IMR-90 (cell line): ENCODE measurements around the gene MYORG. TPM values are rescaled to one million over a fixed set of nuclear protein-coding genes. Genes with fewer than 3 reads are reported as not detected.

Source experiments
- ATAC-seq: fragments of 200-7000 bp; cut with Tn5 transposase; 2 replicates; pipeline ENCODE4 v1.9.1; 2020; ENCODE audit warnings: low read depth, mild to moderate bottlenecking, moderate library complexity
- BruUV-seq: library from RNA; stranded (reverse); fragments of 400-500 nt; replicated peaks from 2 replicates; lab custom pipeline; 2021; lab: Mats Ljungman, UMichigan
- CTCF ChIA-PET: fragments of 300-600 bp; formaldehyde crosslinking; extraction: SDS; loops from one replicate; lab custom pipeline; 2021; ENCODE audit warnings: antibody characterized with exemption; lab: Yijun Ruan, JAX
- POLR2A ChIA-PET: fragments of 300-600 bp; sonication (Branson Sonifier 250); formaldehyde crosslinking; loops from one replicate; lab custom pipeline; 2022; ENCODE audit warnings: antibody characterized with exemption; ENCODE audit not compliant: unreplicated experiment; lab: Charles Lee
- DNase-seq: peaks from one replicate; pipeline ENCODE4 v3.0.0; 2013
- H2AFZ ChIP-seq: replicated peaks from 2 replicates; pipeline ENCODE3; 2013; ENCODE audit warnings: low read length, mild to moderate bottlenecking; ENCODE audit not compliant: poor library complexity
- H2AK5ac ChIP-seq: 2 replicates; pipeline ENCODE4 v1.6.1; 2013; ENCODE audit warnings: low read depth, low read length, inconsistent platforms
- H2AK9ac ChIP-seq: replicated peaks from 2 replicates; pipeline ENCODE3; 2013; ENCODE audit warnings: mild to moderate bottlenecking, low read depth, low read length, moderate library complexity; ENCODE audit not compliant: poor library complexity
- H2BK120ac ChIP-seq: 2 replicates; pipeline ENCODE4 v1.6.1; 2013; ENCODE audit warnings: low read depth, low read length, inconsistent platforms
- H2BK15ac ChIP-seq: 3 replicates; pipeline ENCODE4 v1.6.1; 2013; ENCODE audit warnings: low read depth, low read length, inconsistent platforms
- H2BK20ac ChIP-seq: 2 replicates; pipeline ENCODE4 v1.6.1; 2013; ENCODE audit warnings: low read depth, mild to moderate bottlenecking, inconsistent platforms, low read length, moderate library complexity
- H2BK5ac ChIP-seq: 2 replicates; pipeline ENCODE4 v1.6.1; 2013; ENCODE audit warnings: mild to moderate bottlenecking, low read depth, low read length, inconsistent platforms; ENCODE audit not compliant: poor library complexity, severe bottlenecking
- H3K14ac ChIP-seq: replicated peaks from 2 replicates; pipeline ENCODE4 v1.6.1; 2013; ENCODE audit warnings: low read depth, low read length, inconsistent platforms
- H3K18ac ChIP-seq: 2 replicates; pipeline ENCODE4 v1.6.1; 2013; ENCODE audit warnings: low read depth, low read length, control low read depth
- H3K23ac ChIP-seq: 2 replicates; pipeline ENCODE4 v1.6.1; 2013; ENCODE audit warnings: low read depth, low read length, inconsistent platforms
- H3K27ac ChIP-seq: 2 replicates; pipeline ENCODE4 v1.5.1; 2013; ENCODE audit warnings: mild to moderate bottlenecking, control low read depth, low read length; ENCODE audit not compliant: insufficient read depth
- H3K27me3 ChIP-seq: 2 replicates; pipeline ENCODE4 v1.6.1; 2013; ENCODE audit warnings: low read length; ENCODE audit not compliant: control insufficient read depth, insufficient read depth
- H3K36me3 ChIP-seq: 2 replicates; pipeline ENCODE4 v1.6.1; 2013; ENCODE audit warnings: low read length, mixed read lengths; ENCODE audit not compliant: control insufficient read depth, insufficient read depth
- H3K4ac ChIP-seq: 2 replicates; pipeline ENCODE4 v1.6.1; 2013; ENCODE audit warnings: low read depth, low read length, inconsistent platforms
- H3K4me1 ChIP-seq: 2 replicates; pipeline ENCODE4 v1.6.1; 2013; ENCODE audit warnings: low read length, mixed read lengths; ENCODE audit not compliant: control insufficient read depth, insufficient read depth
- H3K4me2 ChIP-seq: 2 replicates; pipeline ENCODE4 v1.6.1; 2013; ENCODE audit warnings: low read depth, mild to moderate bottlenecking, control low read depth, low read length, moderate library complexity
- H3K4me3 ChIP-seq: 2 replicates; pipeline ENCODE4 v1.5.1; 2013; ENCODE audit warnings: low read depth, mild to moderate bottlenecking, control low read depth, low read length, moderate library complexity; ENCODE audit not compliant: insufficient read depth
- H3K56ac ChIP-seq: 2 replicates; pipeline ENCODE4 v1.6.1; 2013; ENCODE audit warnings: low read length, inconsistent platforms; ENCODE audit not compliant: insufficient read depth; ENCODE audit errors: extremely low read depth
- H3K79me1 ChIP-seq, 2 experiments: 2 replicates each; pipeline ENCODE4 v1.6.1; 2013; ENCODE audit warnings: low read length in 2 of 2, inconsistent platforms in 1 of 2, low read depth in 1 of 2
- H3K9ac ChIP-seq: 2 replicates; pipeline ENCODE4 v1.6.1; 2013; ENCODE audit warnings: low read depth, low read length, control low read depth
- H3K9me1 ChIP-seq: 2 replicates; pipeline ENCODE4 v1.6.1; 2013; ENCODE audit warnings: low read length, inconsistent platforms; ENCODE audit not compliant: insufficient read depth
- H3K9me3 ChIP-seq: 2 replicates; pipeline ENCODE4 v1.6.1; 2013; ENCODE audit warnings: low read length; ENCODE audit not compliant: control insufficient read depth, insufficient read depth
- H4K20me1 ChIP-seq: 2 replicates; pipeline ENCODE4 v1.6.1; 2013; ENCODE audit warnings: low read length, inconsistent platforms; ENCODE audit not compliant: insufficient read depth
- H4K5ac ChIP-seq: 2 replicates; pipeline ENCODE4 v1.6.1; 2013; ENCODE audit warnings: mild to moderate bottlenecking, low read depth, low read length, control low read depth
- H4K8ac ChIP-seq, 2 experiments: 2 replicates each; pipeline ENCODE4 v1.6.1; 2013; ENCODE audit warnings: low read depth in 2 of 2, low read length in 2 of 2, control low read depth in 1 of 2, inconsistent platforms in 1 of 2
- H4K91ac ChIP-seq: 2 replicates; pipeline ENCODE4 v1.6.1; 2013; ENCODE audit warnings: low read depth, low read length, inconsistent platforms; ENCODE audit not compliant: insufficient read depth
- CEBPB ChIP-seq: IDR thresholded peaks from 2 replicates; pipeline ENCODE4 v1.6.1; 2012; ENCODE audit warnings: low read depth, low read length, improper control_type of control experiment
- MXI1 ChIP-seq: IDR thresholded peaks from 2 replicates; pipeline ENCODE4 v1.6.1; 2012; ENCODE audit warnings: low read depth, mild to moderate bottlenecking, low read length, moderate library complexity, borderline replicate concordance
- WGBS, 2 experiments: methylation state at CpG; one replicate each; pipeline versions ENCODE4 v1.1.5 to v1.1.7; 2013; ENCODE audit warnings: missing lambda C conversion rate in 2 of 2; ENCODE audit not compliant: insufficient read length in 1 of 2; ENCODE audit errors: extremely low coverage in 2 of 2; 5-methylcytosine and 5-hydroxymethylcytosine counted together
- dilution Hi-C: fragments of 300-500 bp; cut with HindIII; formaldehyde crosslinking; loops from one replicate; pipeline ENCODE4 v1.14.3; 2018; ENCODE audit warnings: low sequenced_read_pairs; ENCODE audit not compliant: unreplicated experiment
- in situ Hi-C: fragments of 300-500 bp; cut with MboI; formaldehyde crosslinking; loops from 3 replicates; pipeline ENCODE4 v1.14.3; 2019; ENCODE audit warnings: low sequenced_read_pairs, inconsistent platforms, mixed read lengths
- intact Hi-C: fragments of 100-400 bp; cut with micrococcal nuclease; formaldehyde crosslinking; loops from 2 replicates; pipeline ENCODE4 v1.10.0; 2022
- polyA plus RNA-seq, 3 experiments: library from polyadenylated mRNA; depleted of rRNA; stranded (reverse); fragments of >200 nt; gene quantifications; 2 replicates each; pipeline ENCODE4 v1.2.3, GENCODE V29; 2012; ENCODE audit warnings: low replicate concordance in 1 of 3
- total RNA-seq: library from RNA; depleted of rRNA; stranded (reverse); fragments of >200 nt; gene quantifications from 2 replicates; pipeline ENCODE4 v1.2.3, GENCODE V29; 2012

Gene MYORG
- total and polyA plus RNA-seq, 2 of the 4 experiments (the other 2 are of a cell fraction), result 0.36 to 0.60 TPM

DNA sequence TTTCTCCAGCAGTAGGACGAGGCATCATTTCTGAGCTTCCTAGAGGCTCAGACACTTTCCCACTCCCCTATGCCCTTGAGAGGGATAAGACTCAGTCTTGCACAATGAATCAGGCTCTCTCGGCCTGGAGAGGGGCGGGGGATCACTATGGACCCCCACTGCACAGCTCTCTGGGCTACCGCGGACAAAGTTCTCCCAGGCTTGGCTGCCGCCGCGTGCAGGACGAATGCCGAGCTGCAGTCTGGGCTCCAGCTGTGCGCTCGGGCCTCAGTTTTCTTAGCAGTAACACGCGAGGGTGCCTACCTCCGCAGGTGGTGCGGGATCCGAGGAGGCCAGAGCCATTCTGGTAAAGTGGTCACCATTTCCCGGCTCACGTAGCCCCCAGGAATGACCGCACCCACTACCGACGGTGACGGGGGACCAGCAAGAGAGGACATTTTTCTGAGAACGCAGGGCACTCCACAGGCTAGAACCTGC, 3.4 kb upstream of the MYORG start:
- H3K9ac ChIP-seq, result peak overlapping the region; percentile 27; the same call in 1 of the 2 replicates
- H3K27me3 ChIP-seq, result peaks cover 2% of the 10 kb centered on the region; the same call in 1 of the 2 replicates
- TF ChIP-seq CEBPB, result 0 out of 2 replicates have a peak, but pooled peaks have one; percentile 1
- TF ChIP-seq MXI1, result no peak
- H3K9me1 ChIP-seq, result peaks cover 8% of the 10 kb centered on the region; the same call in 1 of the 2 replicates
- in situ Hi-C loops, result no loop called here
- no peaks in the 10 kb centered on the region for H3K36me3 ChIP-seq
- ChIA-PET CTCF (interaction anchor here (1.3 kb wide), 1 partner anchor 48 kb away, joined by 3 read pairs; no protein-coding TSS in a partner anchor), POLR2A (no interaction called here)
- peak overlapping the region; percentile 99 for H2AFZ ChIP-seq
- peak overlapping the region; percentile 55 for H2AK5ac ChIP-seq
- no peak overlapping the region for H3K27ac ChIP-seq
- peak overlapping the region; percentile 82 to 83 for H4K8ac ChIP-seq
- peak overlapping the region; percentile 79 for H4K5ac ChIP-seq
- no peaks in the 10 kb centered on the region for H3K79me1 ChIP-seq
- no peak overlapping the region for H3K18ac ChIP-seq
- no peak overlapping the region for H3K4me2 ChIP-seq
- H3K56ac ChIP-seq, result no peak overlapping the region
- no peak for ATAC-seq
- no peaks in the 10 kb centered on the region; the same call in 1 of the 2 replicates for H4K20me1 ChIP-seq
- H2BK20ac ChIP-seq, result no peak overlapping the region
- peaks cover 8% of the 10 kb centered on the region for H3K4me1 ChIP-seq
- no peak overlapping the region for H2BK5ac ChIP-seq
- WGBS, 2 experiments, result 26% methylated on average over 7 of the region's 24 CpGs; no CpG with 5 or more reads in 1 of the 2 experiments
- no peak for DNase-seq
- peak overlapping the region; percentile 32; the same call in 1 of the 2 replicates for H4K91ac ChIP-seq
- H3K4ac ChIP-seq, result no peak overlapping the region
- BruUV-seq, result no TSS peak
- H2BK15ac ChIP-seq, result no peak overlapping the region
- no peak overlapping the region for H3K4me3 ChIP-seq
- no peaks in the 10 kb centered on the region for H3K9me3 ChIP-seq
- intact Hi-C loops, result no loop called here
- H2BK120ac ChIP-seq, result no peak overlapping the region
- H3K14ac ChIP-seq, result no peak overlapping the region
- no peak overlapping the region for H3K23ac ChIP-seq
- H2AK9ac ChIP-seq, result peak overlapping the region; percentile 82
- dilution Hi-C loops, result no loop called here
